Peyer's patch (tissue), 4 donors: ENCODE data around the gene DSG2.

ENCODE experiments used
- POLR2A ChIP-seq, 2 donors: fragments of 450-650 bp; IDR thresholded peaks; one replicate each; pipeline ENCODE4 v1.5.1; 2017; ENCODE audit warnings: antibody characterized with exemption in 2 of 2, mild to moderate bottlenecking in 2 of 2, moderate library complexity in 2 of 2
- TF ChIP-seq, protein P1 (sequence below), 6 experiments: fragments of 450-650 bp in 4 of 6; fragments of 200-600 bp in 2 of 6; sonication (generic) in 1 of 6; IDR thresholded peaks; one replicate each; pipeline ENCODE4 v1.5.1; 2017 to 2019; ENCODE audit warnings: antibody characterized with exemption in 6 of 6, mild to moderate bottlenecking in 3 of 6, moderate library complexity in 1 of 6

DNA sequence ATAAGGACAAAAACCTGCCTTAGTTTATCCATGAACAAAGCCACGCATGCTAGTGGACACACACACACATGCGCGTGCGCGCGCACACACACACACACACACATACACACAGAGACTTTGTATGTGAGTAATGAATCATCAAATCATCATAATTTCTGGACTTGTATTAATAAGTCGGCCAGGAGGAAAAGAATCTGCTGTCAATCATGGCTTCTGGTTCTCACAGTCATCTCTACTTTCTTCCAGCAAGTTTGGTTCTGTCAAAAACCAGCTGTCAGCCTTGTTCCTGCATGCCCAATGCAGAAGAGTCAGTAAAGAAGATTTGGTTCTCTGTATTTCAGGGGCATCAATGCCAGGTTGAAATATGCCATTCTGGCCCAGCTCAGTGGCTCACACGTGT is 92.6 kb downstream of the DSG2 start:
- TF ChIP-seq, protein P1, sequence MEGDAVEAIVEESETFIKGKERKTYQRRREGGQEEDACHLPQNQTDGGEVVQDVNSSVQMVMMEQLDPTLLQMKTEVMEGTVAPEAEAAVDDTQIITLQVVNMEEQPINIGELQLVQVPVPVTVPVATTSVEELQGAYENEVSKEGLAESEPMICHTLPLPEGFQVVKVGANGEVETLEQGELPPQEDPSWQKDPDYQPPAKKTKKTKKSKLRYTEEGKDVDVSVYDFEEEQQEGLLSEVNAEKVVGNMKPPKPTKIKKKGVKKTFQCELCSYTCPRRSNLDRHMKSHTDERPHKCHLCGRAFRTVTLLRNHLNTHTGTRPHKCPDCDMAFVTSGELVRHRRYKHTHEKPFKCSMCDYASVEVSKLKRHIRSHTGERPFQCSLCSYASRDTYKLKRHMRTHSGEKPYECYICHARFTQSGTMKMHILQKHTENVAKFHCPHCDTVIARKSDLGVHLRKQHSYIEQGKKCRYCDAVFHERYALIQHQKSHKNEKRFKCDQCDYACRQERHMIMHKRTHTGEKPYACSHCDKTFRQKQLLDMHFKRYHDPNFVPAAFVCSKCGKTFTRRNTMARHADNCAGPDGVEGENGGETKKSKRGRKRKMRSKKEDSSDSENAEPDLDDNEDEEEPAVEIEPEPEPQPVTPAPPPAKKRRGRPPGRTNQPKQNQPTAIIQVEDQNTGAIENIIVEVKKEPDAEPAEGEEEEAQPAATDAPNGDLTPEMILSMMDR (IDR thresholded peaks at IDR 0.05) = no peak
- no peak for TF ChIP-seq POLR2A (IDR thresholded peaks at IDR 0.05)
